ENCODE measurements around the gene PCDHGA7.
A peak's percentile ranks its signal among the peaks of the same experiment; 100 is the strongest.
"Not testable (repeated sequence)": the region's sequence is repeated elsewhere in the genome, so short reads cannot be mapped to it uniquely, and the experiment has no call there.

PCDHGA7 gene

DNA sequence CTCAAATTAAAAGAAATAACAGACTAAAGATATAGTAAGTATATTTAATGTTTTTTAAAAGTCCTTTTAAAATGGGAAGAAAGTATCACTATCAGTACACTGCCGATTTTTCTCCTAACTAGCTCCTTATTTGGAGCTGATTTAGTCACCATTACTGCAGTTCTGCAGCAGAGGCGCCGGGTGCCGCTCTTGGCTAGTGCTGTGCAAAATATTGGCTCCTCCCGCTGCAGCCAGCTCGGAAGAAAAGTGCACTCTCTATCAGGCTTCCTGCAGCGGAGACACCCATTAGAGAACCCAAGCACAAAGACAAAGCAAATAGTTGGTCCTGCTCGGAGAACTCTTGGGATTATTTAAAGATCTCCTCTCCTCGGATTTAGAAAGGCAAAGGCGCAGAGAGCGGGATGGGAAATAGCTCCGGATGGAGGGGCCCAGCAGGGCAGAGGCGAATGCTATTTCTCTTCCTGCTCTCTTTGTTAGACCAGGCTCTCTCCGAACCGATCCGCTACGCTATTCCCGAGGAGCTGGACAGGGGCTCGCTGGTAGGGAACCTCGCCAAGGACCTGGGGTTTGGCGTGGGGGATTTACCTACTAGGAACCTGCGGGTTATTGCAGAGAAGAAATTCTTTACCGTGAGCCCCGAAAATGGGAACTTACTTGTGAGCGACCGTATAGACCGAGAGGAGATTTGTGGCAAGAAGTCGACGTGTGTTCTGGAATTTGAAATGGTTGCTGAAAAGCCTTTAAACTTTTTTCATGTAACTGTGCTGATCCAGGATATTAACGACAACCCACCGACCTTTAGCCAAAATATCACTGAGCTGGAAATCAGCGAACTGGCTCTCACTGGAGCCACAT, 12.3 kb upstream of the PCDHGA7 start, which contains the start of gene PCDHGB3:
Gene PCDHGB3 (plus strand): TSS at position 249 of the 855 bp plus-strand sequence. CDS start 153 bp downstream, at position 402.
- DNase-seq: peak; percentile 69

GRCh38 chr5:141371572-141372475, 10.7 kb upstream of the PCDHGA7 start:
- no peak for DNase-seq

DNA sequence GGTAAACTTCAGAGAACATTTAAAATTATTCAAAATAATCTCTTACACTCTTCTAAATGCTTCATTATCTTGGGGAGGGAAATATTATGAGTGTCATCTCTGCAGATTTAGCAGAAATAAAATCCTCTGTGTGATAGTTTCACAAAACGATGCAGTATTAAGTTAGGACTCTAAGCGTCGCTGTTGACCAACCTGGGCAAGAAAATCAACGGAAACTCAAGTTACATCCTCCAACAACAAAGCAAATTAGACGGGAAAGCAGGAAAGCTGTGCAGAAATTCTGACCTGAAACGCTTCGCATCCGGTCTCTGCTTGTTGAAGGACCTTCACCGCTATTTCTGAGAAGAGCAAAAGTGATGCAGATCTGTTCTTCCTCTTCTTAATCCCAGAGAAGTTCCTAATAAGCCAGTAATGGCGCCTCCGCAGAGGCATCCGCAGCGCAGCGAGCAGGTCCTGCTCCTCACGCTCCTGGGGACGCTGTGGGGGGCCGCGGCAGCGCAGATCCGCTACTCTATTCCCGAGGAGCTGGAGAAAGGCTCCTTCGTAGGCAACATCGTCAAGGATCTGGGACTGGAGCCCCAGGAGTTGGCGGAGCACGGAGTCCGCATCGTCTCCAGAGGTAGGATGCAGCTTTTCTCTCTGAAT, 8.7 kb upstream of the PCDHGA7 start, which contains the start of gene PCDHGA6:
Gene PCDHGA6 (plus strand): TSS at position 219 of the 645 bp plus-strand sequence. CDS start 193 bp downstream, at position 412.
- DNase-seq: peak; percentile 38

- DNase-seq: no peak
These were observed 7.9 kb upstream of the PCDHGA7 start for GRCh38 chr5:141374627-141375026.

DNA sequence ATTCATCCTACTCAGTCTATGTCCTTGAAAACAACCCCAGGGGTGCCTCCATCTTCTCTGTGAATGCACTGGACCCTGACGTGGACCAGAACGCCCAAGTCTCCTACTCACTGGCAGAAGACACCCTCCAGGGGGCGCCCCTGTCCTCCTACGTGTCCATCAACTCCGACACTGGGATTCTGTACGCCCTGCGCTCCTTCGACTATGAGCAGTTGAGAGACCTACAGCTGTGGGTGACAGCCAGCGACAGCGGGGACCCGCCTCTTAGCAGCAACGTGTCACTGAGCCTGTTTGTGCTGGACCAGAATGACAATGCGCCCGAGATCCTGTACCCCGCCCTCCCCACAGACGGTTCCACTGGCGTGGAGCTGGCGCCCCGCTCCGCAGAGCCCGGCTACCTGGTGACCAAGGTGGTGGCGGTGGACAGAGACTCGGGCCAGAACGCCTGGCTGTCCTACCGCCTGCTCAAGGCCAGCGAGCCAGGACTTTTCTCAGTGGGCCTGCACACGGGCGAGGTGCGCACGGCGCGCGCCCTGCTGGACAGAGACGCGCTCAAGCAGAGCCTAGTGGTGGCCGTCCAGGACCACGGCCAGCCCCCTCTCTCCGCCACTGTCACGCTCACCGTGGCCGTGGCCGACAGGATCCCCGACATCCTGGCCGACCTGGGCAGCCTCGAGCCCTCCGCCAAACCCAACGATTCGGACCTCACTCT, 6.9 kb upstream of the PCDHGA7 start:
- not testable (repeated sequence) for DNase-seq

GRCh38 chr5:141383345-141383744, 803 bp downstream of the PCDHGA7 start:
- no peak for DNase-seq

DNA sequence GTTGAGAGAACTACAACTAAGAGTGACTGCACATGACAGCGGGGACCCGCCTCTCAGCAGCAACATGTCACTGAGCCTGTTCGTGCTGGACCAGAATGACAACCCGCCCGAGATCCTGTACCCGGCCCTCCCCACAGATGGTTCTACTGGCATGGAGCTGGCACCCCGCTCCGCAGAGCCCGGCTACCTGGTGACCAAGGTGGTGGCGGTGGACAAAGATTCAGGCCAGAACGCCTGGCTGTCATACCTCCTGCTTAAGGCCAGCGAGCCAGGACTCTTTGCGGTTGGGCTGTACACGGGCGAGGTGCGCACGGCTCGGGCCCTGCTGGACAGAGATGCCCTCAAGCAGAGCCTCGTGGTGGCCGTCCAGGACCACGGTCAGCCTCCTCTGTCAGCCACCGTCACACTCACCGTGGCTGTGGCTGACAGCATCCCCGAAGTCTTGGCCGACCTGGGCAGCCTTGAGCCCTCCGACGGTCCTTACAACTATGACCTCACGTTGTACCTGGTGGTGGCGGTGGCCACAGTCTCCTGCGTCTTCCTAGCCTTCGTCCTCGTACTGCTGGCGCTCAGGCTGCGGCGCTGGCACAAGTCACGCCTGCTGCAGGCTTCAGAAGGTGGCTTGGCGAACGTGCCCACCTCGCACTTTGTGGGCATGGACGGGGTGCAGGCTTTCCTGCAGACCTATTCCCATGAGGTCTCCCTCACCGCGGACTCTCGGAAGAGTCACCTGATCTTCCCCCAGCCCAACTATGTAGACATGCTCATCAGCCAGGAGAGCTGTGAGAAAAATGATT, 2.1 kb downstream of the PCDHGA7 start:
- no peak for DNase-seq

DNA sequence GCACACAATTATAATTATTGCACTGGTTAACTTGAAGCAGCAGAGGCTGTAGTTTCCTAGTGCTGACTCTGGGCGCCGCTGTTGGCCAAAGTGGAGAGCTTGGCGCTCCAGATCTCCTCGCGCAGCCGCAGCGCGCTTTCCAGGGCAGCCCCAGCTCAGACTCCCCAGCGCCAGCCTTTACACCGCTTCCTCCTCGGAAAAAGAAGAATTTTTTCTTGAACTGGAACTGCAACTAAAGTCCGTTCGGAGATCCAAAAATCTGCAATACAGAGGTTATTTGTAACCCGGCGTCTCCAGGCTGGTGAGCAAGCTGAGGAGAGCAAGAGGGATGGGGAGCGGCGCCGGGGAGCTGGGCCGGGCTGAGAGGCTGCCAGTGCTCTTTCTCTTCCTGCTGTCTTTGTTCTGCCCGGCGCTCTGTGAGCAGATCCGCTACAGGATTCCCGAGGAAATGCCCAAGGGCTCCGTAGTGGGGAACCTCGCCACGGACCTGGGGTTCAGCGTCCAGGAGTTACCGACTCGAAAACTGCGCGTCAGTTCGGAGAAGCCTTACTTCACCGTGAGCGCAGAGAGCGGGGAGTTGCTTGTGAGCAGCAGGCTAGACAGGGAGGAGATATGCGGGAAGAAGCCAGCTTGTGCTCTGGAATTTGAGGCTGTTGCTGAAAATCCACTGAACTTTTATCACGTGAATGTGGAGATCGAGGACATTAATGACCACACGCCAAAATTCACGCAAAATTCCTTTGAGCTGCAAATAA, 5.2 kb downstream of the PCDHGA7 start, which contains the start of gene PCDHGB4:
Gene PCDHGB4 (plus strand): TSS at position 142 of the 755 bp plus-strand sequence. CDS start 187 bp downstream, at position 329.
- peak; percentile 39 for DNase-seq

DNA sequence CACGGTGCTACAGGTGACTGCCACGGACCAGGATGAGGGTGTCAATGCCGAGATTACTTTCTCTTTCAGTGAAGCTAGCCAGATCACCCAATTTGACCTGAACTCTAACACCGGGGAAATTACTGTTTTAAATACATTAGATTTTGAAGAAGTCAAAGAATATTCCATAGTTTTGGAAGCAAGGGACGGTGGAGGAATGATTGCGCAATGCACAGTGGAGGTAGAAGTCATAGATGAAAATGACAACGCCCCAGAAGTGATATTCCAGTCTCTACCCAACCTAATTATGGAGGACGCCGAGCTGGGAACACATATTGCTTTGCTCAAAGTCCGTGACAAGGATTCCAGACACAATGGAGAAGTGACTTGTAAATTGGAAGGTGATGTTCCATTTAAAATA, 6.1 kb downstream of the PCDHGA7 start:
- no peak for DNase-seq

DNA sequence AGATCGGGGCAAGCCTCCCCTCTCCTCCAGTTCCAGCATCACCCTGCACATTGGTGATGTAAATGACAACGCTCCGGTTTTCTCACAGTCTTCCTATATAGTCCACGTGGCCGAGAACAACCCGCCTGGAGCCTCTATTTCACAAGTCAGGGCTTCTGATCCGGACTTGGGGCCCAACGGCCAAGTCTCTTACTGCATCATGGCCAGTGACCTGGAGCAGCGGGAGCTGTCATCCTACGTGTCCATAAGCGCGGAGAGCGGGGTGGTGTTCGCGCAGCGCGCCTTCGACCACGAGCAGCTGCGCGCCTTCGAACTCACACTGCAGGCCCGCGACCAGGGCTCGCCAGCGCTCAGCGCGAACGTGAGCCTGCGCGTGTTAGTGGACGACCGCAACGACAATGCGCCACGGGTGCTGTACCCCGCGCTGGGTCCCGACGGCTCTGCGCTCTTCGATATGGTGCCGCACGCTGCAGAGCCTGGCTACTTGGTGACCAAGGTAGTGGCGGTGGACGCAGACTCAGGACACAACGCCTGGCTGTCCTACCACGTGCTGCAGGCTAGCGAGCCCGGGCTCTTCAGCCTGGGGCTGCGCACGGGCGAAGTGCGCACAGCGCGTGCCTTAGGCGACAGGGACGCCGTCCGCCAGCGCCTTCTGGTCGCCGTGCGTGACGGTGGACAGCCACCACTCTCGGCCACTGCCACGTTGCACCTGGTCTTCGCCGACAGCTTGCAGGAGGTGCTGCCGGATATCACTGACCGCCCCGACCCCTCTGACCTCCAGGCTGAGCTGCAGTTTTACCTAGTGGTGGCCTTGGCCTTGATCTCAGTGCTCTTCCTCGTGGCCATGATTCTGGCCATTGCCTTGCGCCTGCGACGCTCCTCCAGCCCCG, 6.9 kb downstream of the PCDHGA7 start:
- no peak for DNase-seq

- DNase-seq: peak; percentile 21
These were observed 10.1 kb downstream of the PCDHGA7 start, which contains the start of gene PCDHGA8 for GRCh38 chr5:141392429-141393198. Gene PCDHGA8 (plus strand): TSS chr5:141392633. CDS start chr5:141392814, 181 bp downstream.

GRCh38 chr5:141393267-141393666, 10.7 kb downstream of the PCDHGA7 start:
- no peak for DNase-seq

DNA sequence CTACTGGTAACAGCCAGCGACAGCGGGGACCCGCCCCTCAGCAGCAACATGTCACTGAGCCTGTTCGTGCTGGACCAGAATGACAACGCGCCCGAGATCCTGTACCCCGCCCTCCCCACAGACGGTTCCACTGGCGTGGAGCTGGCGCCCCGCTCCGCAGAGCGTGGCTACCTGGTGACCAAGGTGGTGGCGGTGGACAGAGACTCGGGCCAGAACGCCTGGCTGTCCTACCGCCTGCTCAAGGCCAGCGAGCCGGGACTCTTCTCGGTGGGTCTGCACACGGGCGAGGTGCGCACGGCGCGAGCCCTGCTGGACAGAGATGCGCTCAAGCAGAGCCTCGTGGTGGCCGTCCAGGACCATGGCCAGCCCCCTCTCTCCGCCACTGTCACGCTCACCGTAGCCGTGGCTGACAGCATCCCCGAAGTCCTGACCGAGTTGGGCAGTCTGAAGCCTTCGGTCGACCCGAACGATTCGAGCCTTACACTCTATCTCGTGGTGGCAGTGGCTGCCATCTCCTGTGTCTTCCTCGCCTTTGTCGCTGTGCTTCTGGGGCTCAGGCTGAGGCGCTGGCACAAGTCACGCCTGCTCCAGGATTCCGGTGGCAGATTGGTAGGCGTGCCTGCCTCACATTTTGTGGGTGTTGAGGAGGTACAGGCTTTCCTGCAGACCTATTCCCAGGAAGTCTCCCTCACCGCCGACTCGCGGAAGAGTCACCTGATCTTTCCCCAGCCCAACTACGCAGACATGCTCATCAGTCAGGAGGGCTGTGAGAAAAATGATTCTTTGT, 12.1 kb downstream of the PCDHGA7 start:
- DNase-seq: not testable (repeated sequence)

DNA sequence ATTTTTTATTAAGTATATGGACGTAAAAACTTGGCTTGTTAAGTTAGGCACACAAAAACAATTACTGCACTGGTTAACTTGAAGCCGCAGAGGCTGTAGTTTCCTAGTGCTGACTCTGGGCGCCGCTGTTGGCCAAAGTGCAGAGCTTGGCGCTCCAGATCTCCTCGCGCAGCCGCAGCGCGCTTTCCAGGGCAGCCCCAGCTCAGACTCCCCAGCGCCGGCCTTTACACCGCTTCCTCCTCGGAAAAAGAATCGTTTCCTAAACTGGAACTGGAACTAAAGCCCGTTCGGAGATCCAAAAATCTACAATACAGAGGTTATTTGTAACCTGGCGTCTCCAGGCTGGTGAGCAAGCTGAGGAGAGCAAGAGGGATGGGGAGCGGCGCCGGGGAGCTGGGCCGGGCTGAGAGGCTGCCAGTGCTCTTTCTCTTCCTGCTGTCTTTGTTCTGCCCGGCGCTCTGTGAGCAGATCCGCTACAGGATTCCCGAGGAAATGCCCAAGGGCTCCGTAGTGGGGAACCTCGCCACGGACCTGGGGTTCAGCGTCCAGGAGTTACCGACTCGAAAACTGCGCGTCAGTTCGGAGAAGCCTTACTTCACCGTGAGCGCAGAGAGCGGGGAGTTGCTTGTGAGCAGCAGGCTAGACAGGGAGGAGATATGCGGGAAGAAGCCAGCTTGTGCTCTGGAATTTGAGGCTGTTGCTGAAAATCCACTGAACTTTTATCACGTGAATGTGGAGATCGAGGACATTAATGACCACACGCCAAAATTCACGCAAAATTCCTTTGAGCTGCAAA, 15.4 kb downstream of the PCDHGA7 start, which contains the start of gene PCDHGB5:
Gene PCDHGB5 (plus strand): TSS at position 192 of the 796 bp plus-strand sequence. CDS start 181 bp downstream, at position 373.
- peak; percentile 56 for DNase-seq

DNA sequence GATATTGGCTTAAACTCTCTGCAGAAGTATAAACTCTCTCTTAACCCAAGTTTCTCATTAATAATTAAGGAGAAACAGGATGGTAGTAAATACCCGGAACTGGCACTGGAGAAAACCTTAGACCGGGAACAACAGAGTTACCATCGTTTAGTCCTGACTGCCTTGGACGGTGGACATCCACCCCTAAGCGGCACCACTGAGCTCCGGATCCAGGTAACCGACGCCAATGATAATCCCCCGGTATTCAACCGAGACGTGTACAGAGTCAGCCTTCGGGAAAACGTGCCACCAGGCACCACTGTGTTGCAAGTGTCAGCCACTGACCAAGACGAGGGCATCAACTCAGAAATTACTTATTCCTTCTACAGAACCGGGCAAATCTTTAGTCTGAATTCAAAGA, 16.1 kb downstream of the PCDHGA7 start:
- DNase-seq: no peak

GRCh38 chr5:141399555-141400258, 17.2 kb downstream of the PCDHGA7 start:
- DNase-seq: no peak
